Ureter (tissue), 1 donor: Measurements from ENCODE around the gene ZDHHC4. TPM values are rescaled to one million over a fixed set of nuclear protein-coding genes. Genes with fewer than 3 reads are reported as not detected.
"Not testable (repeated sequence)": the region's sequence is repeated elsewhere in the genome, so short reads cannot be mapped to it uniquely, and the experiment has no call there.

Experiments
- DNase-seq: peaks from one replicate; pipeline ENCODE4 v3.0.0-alpha.2; 2020; ENCODE audit warnings: low spot score
- total RNA-seq: library from RNA; stranded (reverse); gene quantifications from one replicate; pipeline ENCODE4 v1.2.4, GENCODE V29; 2023
- donor health status: DM: yes; HTN: yes; CAD: no.

ZDHHC4 gene
- total RNA-seq, 1 donor from 2014 or later, result 54.4 TPM

DNA sequence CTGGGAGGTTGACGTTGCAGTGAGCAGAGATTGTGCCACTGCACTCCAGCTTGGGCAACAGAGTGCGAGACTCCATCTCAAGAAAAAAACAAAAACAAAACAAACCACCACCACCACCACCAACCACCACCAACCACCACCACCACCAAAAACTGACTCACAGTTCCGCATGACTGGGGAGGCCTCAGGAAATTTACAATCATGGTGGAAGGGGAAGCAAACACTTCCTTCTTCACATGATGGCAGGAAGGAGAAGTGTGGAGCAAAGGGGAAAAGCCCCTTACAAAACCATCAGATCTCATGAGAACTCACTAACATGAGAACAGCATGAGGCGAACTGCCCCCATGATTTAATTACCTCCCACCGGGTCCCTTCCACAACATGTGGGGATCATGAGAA lies 57.7 kb downstream of the ZDHHC4 start:
- DNase-seq, result not testable (repeated sequence)

DNA sequence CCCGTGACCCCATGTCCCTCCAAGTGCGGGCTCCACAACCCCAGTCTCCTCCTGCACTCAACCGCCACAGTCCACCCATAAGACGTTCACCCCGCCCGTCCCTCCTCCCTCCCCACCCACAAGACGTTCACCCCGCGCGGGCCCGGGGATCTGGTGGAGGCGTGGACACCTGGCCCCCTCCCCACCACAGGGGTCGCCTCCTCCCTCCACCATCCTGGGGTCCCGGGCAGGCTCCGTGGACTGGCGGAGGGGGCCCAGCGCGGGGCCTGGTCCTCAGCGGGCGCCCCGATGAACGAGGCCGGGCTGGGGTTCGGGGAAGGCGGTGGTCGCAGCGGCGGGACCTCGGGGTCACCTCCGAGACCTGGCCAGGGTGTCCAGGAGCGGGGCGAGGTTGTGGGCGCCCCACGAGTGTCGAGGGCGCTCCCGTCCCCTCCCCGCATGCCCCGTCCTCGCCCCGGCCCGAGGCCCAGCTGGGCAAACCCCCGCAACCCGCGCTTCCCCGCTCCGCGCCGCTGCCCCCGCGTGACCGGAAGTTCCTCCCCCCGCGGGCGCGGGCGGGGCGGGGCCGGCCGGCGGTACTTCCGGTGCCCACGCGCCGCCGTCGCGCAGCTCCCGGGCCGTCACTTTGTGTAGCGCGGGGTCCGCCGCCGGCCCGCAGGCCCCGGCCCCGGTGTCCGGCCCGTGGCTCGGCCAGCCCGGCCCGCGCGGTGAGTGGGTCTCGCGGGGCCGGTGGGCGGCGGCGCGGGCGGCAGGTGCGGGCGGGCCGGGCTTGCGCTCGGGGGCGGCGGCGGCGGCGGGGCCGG lies 59.7 kb downstream of the ZDHHC4 start, which contains the start of gene ZNF316:
ZNF316 (plus strand) TSS at position 578 of the 803 bp plus-strand sequence. CDS start 5,092 bp downstream, outside the sequence.
- peak; percentile 69 for DNase-seq

DNA sequence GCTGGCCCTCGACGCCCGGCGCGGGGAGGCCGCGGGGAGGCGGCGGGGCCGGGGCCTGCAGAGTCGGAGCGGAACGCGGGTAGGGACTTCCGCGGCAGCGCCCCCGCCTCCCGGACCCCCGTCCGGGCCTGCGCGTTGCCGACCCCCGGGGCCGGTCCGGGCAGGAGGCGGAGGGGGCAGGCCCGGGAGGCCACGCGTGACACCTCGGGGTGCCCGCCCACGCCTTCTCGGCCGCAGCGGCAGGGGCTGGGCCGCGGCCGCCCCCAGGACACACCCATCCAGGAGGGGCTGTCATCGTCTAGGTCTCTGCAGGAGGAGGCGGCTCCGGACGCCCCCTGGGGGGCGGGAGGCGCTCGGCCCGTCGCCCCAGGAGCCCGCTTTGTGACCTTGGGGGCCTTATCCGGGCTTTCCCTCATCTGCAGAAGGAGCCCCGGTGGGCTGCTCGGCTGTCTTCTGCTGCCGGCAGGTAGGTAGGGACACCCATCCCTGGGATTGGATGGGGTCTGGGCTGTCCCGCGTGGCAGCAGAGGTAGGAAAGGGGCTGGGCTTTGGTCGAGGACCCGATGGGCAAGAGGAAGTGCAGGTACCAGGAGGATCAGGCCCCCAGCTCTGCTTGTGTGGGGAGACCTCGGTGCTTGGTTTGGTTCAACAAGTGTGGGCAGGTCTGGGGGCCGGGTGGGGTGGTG lies 60.4 kb downstream of the ZDHHC4 start:
- no peak for DNase-seq

Other genes starting within 250 kb of the ZDHHC4 start
- 13.8 TPM for gene FAM220A, start 228.5 kb upstream of the ZDHHC4 start, total RNA-seq
- 276 TPM for gene RAC1, start 202.9 kb upstream of the ZDHHC4 start, total RNA-seq
- gene DAGLB, start 129.5 kb upstream of the ZDHHC4 start, total RNA-seq, result 16.8 TPM
- 143 TPM for gene KDELR2, start 93.3 kb upstream of the ZDHHC4 start, total RNA-seq
- 2.6 TPM for gene GRID2IP, start 26.0 kb upstream of the ZDHHC4 start, total RNA-seq
- gene INTS15, start 12.6 kb downstream of the ZDHHC4 start, total RNA-seq, result 38.0 TPM
- 9.4 TPM for gene ZNF853, start 38.2 kb downstream of the ZDHHC4 start, total RNA-seq
- 44.7 TPM for gene ZNF316, start 59.9 kb downstream of the ZDHHC4 start, total RNA-seq
- gene ZNF12, start 129.5 kb downstream of the ZDHHC4 start, total RNA-seq, result 29.0 TPM
- gene RSPH10B2, start 176.6 kb downstream of the ZDHHC4 start, total RNA-seq, result not detected
- gene CCZ1B, start 248.8 kb downstream of the ZDHHC4 start, total RNA-seq, result 84.9 TPM